ENCODE measurements around the gene PCDHGC4.

PCDHGC4 gene

DNA sequence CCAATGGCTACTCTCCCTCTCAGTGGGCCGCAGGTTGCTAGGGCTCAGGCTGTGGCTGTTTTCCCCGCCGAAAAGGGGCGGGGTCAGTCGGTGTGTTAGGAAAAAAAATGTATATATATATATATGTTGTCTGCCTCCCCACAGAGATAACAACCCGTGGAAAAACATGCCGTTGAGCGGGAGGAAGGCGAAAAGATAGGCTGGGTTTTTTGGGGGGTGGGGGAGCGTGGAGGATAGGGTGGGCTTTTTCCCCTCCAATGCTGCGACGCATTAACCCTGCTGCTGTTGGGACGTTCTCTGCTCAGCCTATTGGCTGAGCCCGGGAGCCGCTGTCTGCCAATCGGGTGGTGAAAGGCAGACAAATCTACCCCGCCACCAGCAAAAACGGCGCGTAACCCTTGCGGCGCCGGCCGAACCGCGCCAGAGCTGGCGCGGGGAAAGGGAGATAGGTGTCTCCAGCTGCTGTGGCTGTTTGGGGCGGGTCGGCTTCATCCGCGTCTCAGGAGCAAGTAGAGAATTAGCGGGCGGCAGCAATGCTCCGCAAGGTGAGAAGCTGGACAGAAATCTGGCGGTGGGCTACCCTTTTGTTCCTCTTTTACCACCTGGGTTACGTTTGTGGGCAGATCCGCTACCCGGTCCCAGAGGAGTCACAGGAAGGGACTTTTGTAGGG, at the start of gene PCDHGC4:
Gene PCDHGC4 (plus strand): TSS at position 390 of the 671 bp plus-strand sequence. CDS start 144 bp downstream, at position 534.
- no peak for DNase-seq (ENCODE audit: low read depth in 2 of 3, low spot score in 2 of 3)

DNA sequence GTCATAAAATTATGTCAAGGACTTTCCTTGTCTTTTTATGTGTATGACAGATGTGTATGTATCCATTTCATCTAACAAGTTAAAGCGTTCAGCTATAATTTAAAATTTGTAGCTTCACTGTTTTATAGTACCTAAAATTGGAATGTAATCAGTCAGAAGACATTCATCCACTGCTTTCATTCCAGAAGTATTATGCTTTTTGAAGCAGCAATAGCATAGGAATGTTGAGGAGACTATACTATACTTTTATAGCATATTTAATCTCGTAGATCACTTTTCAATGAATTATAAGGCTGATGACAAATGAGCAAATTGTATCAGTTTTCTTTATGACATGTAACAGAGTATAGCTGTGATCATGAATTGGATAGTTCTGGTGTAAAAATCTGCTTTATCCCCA, 47.6 kb upstream of the PCDHGC4 start:
- no peak for DNase-seq (ENCODE audit: low read depth in 2 of 3, low spot score in 2 of 3)

DNA sequence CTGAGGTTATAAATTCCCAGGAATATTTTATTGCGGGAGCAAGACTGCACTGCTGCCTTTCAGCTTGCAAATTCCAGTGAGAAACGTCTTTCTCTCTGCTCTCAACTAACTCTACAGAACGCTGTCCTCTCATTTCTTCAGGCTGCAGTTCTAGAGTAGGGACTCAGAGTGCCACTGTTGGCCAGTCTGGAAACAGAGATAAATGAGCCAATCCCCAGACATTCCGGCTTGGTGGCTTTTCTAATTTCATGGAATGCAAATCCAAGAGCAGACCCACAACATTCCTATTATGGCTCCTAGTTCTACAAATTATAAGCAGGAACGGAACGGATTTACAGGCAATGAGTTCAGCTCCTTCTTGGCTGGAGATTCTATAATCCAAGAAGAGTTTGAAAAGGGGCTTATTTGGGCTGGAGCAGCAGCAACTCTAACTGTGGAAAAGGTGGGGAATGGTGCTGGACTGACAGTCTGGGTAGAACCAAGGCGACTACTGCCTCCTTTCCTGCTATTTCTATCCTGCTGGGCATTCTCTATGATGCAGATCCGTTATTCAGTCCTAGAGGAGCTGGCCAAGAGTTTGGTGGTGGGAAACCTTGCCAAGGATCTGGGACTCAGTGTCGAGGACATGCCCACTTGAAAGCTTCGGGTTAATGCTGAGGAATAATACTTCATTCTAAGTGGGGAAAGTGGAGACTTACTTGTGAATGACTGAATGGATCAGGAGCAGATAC, 45.3 kb upstream of the PCDHGC4 start:
- no peak for DNase-seq (ENCODE audit: low read depth in 2 of 3, low spot score in 2 of 3)

DNA sequence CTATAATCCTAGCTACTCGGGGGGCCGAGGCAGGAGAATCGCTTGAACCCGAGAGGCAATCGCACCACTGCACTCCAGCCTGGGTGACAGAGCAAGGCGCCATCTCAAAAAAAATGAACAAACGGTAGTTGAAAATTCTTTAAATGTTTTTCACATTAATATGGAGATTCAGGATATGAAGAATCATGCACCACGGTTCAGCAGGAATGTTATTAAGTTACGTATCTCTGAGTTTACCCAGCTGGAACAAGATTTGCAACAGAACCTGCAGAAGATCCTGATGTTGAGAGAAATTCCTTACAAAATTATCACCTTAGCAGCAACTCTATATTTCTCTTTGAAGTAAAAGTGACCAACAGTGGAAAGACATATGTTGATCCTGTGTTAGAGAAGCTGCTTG, 44.5 kb upstream of the PCDHGC4 start:
- DNase-seq (ENCODE audit: low read depth in 2 of 3, low spot score in 2 of 3) = no peak

DNA sequence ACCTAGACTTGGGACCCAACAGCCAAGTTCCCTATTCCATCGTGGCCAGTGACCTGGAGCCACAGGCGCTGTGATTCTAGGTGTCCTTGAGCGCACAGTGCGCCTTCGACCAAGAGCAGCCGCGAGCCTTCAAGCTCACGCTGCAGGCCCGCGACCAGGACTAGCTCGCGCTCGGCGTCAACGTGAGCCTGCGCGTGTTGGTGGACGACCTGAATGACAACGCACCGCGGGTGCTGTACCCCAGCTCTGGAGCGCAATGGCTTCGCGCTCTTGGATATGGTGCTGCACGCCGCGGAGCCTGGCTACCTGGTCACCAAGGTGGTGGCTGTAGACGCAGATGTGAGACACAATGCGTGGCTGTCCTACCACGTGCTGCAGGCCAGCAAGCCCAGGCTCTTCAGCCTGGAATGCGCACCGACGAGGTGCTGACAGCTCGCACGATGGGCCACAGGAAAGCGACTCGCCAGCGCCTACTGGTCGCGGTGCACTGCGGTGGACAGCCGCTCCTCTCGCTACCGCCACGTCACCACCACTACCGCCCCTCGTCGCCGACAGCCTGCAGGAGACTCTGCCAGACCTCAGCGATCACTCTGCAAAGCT, 43.2 kb upstream of the PCDHGC4 start:
- DNase-seq (ENCODE audit: low read depth in 2 of 3, low spot score in 2 of 3) = no peak

DNA sequence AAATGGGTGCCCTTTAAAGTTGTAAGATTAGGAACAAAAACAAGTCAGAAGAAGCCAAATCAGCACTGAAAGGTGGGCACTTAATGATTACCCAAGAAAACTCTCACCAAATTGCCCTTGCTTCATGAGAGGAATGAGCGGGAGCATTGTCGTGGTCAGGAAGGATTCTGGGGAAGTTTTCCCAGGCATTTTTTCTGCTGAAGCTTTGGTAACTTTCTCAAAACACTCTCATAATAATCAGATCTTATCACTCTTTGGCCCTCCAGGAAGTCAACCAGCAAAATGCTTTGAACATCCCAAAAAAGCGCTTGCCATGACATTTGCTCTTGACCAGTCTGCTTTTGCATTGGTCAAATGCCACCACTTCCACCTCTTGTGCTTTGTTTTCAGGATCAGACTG, 19.5 kb upstream of the PCDHGC4 start:
- DNase-seq (ENCODE audit: low read depth in 2 of 3, low spot score in 2 of 3) = no peak

DNA sequence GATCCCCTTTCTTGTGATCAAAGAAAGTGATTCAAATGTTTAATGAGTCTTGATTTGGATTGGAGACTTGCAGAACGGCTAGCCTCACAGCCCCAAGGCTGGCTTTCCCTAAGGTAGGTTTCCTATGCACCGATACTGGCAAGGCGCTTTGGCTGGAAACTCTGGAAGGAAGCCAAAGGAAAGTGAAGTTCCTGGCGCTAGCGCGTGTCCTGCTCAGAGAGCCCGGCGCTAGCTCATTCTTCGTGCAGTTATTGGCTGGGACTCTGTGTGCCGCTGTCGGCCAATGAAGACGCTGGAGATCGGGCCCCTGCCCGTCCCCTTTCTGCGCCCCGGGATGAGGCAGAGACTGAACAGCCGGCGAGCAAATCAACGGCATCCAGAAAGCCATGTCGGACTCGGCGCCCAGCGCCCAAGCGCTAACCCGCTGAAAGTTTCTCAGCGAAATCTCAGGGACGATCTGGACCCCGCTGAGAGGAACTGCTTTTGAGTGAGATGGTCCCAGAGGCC, 9.2 kb upstream of the PCDHGC4 start, which contains the start of gene PCDHGC3:
Gene PCDHGC3 (plus strand): TSS at position 342 of the 507 bp plus-strand sequence. CDS start 151 bp downstream, at position 493.
- no peak for DNase-seq (ENCODE audit: low read depth in 2 of 3, low spot score in 2 of 3)

DNA sequence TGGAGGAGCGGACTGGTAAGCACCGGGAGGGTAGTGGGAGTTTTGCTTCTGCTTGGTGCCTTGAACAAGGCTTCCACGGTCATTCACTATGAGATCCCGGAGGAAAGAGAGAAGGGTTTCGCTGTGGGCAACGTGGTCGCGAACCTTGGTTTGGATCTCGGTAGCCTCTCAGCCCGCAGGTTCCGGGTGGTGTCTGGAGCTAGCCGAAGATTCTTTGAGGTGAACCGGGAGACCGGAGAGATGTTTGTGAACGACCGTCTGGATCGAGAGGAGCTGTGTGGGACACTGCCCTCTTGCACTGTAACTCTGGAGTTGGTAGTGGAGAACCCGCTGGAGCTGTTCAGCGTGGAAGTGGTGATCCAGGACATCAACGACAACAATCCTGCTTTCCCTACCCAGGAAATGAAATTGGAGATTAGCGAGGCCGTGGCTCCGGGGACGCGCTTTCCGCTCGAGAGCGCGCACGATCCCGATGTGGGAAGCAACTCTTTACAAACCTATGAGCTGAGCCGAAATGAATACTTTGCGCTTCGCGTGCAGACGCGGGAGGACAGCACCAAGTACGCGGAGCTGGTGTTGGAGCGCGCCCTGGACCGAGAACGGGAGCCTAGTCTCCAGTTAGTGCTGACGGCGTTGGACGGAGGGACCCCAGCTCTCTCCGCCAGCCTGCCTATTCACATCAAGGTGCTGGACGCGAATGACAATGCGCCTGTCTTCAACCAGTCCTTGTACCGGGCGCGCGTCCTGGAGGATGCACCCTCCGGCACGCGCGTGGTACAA, 8.5 kb upstream of the PCDHGC4 start:
- no peak for DNase-seq (ENCODE audit: low read depth in 2 of 3, low spot score in 2 of 3)

DNA sequence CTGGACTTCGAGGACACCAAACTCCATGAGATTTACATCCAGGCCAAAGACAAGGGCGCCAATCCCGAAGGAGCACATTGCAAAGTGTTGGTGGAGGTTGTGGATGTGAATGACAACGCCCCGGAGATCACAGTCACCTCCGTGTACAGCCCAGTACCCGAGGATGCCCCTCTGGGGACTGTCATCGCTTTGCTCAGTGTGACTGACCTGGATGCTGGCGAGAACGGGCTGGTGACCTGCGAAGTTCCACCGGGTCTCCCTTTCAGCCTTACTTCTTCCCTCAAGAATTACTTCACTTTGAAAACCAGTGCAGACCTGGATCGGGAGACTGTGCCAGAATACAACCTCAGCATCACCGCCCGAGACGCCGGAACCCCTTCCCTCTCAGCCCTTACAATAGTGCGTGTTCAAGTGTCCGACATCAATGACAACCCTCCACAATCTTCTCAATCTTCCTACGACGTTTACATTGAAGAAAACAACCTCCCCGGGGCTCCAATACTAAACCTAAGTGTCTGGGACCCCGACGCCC, 7.7 kb upstream of the PCDHGC4 start:
- DNase-seq (ENCODE audit: low read depth in 2 of 3, low spot score in 2 of 3) = no peak

DNA sequence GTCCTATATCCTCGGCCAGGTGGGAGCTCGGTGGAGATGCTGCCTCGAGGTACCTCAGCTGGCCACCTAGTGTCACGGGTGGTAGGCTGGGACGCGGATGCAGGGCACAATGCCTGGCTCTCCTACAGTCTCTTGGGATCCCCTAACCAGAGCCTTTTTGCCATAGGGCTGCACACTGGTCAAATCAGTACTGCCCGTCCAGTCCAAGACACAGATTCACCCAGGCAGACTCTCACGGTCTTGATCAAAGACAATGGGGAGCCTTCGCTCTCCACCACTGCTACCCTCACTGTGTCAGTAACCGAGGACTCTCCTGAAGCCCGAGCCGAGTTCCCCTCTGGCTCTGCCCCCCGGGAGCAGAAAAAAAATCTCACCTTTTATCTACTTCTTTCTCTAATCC, 7.0 kb upstream of the PCDHGC4 start:
- no peak for DNase-seq (ENCODE audit: low read depth in 2 of 3, low spot score in 2 of 3)

DNA sequence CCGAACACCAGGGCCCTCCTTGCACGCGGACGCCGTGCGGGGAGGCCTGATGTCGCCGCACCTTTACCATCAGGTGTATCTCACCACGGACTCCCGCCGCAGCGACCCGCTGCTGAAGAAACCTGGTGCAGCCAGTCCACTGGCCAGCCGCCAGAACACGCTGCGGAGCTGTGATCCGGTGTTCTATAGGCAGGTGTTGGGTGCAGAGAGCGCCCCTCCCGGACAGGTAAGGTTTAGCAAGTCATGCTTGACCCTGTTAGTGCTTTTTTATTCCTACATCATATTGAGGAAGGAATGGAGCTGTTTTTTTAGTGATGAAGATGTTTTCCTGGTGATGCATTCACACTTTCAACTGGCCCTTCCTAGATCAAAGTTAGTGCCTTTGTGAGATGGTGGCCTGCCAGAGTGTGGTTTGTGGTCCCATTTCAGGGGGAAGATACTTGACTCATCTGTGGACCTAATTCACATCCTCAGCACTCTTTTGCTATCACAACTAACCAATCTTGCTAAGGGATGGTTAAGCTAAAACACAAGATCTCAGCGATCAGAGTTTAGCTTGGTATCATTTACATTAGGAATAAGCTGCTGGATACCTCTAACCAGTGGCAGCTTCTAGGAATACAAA, 6.4 kb upstream of the PCDHGC4 start:
- DNase-seq (ENCODE audit: low read depth in 2 of 3, low spot score in 2 of 3) = no peak

DNA sequence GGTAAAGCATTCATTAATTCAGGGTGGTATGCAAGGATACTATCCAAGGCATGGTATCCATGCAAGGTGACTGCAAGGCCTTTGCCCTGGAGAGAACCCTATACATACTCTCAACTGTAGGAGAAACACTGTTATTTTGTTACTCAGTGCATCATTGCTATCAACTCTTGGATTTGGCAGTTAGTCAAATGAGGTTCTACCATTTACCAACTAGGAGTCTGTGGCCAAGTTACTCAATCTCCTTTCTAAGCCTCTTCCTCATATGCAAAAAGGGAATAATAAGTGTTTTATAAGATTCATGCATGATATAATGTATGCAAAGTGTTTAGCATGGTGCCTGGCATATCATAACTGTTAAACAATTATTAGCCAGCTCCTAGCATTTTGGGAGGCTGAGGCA, 5.1 kb upstream of the PCDHGC4 start:
- DNase-seq (ENCODE audit: low read depth in 2 of 3, low spot score in 2 of 3) = no peak

DNA sequence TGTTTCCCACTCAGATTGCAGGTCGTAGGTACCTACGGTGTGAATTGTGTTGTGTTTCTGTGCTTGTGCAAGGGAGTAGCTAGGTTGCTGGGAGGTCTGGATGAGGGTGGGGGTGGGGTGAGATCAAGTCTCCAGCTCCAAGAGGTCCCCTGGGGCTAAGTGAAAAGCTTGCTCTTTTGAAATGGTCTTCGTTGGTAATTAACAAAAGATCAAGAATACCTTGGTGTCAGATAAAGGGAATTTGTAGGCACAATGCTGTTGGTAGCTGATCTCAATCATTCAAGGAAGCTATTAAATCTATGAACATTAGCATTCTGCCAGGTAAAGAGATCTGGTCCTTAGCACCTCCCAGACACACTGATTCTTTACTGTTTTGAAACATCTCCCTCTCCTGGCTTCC, 928 bp upstream of the PCDHGC4 start:
- no peak for DNase-seq (ENCODE audit: low read depth in 2 of 3, low spot score in 2 of 3)

DNA sequence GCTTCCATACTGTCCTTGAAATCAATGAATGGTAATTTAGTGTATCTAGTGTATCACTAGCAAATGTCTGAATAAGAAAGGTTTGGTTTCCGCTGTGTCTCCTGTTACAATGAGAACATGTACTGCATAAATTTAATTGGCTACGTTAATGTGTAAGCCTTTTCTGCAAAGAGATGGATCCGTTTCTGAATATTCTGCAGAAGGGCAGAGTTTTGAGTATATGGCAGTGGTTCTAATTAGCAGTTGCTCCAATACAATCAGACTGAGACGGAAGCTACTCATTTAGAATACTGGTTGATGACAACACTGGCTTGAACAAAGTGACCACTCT, 555 bp upstream of the PCDHGC4 start:
- DNase-seq (ENCODE audit: low read depth in 2 of 3, low spot score in 2 of 3) = no peak

DNA sequence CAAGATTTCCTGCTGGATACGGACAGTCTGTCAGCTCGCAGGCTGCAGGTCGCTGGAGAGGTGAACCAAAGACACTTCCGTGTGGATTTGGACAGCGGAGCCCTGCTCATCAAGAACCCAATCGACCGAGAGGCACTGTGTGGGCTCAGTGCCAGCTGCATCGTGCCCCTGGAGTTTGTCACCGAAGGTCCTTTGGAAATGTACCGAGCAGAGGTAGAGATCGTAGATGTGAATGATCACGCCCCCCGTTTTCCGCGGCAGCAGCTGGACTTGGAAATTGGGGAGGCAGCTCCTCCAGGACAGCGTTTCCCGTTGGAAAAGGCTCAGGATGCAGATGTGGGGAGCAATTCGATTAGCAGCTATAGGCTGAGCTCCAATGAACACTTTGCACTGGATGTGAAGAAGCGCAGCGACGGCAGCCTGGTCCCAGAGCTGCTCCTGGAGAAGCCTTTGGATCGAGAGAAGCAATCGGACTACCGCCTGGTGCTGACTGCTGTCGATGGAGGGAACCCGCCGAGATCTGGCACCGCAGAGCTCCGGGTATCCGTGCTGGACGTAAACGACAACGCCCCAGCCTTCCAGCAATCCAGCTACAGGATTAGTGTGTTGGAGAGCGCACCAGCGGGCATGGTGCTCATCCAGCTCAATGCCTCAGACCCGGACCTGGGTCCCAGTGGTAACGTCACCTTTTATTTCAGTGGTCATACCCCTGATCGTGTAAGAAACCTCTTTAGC, 658 bp downstream of the PCDHGC4 start:
- DNase-seq (ENCODE audit: low read depth in 2 of 3, low spot score in 2 of 3) = no peak

DNA sequence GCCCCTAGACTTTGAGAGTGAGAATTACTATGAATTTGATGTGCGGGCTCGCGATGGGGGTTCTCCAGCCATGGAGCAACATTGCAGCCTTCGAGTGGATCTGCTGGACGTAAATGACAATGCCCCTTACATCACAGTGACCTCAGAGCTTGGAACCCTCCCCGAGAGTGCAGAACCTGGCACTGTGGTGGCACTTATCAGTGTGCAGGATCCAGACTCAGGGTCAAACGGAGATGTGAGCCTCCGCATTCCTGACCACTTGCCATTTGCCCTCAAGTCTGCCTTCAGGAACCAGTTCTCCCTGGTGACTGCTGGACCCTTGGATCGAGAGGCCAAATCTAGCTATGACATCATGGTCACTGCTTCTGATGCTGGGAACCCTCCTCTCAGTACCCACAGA, 1.3 kb downstream of the PCDHGC4 start:
- DNase-seq (ENCODE audit: low read depth in 2 of 3, low spot score in 2 of 3) = no peak

DNA sequence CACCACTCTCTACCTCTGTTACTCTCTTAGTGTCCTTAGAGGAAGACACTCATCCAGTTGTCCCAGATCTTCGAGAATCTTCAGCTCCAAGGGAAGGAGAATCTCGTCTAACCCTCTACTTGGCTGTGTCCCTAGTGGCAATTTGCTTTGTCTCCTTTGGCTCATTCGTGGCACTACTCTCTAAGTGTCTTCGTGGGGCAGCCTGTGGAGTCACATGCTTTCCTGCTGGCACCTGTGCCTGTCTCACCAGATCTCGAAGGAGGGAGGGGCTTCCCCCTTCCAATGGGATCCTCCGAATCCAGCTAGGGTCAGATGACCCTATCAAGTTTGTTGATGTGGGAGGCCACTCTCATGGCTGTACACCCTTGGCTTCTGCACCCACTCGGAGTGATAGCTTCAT, 2.3 kb downstream of the PCDHGC4 start:
- DNase-seq (ENCODE audit: low read depth in 2 of 3, low spot score in 2 of 3) = no peak

DNA sequence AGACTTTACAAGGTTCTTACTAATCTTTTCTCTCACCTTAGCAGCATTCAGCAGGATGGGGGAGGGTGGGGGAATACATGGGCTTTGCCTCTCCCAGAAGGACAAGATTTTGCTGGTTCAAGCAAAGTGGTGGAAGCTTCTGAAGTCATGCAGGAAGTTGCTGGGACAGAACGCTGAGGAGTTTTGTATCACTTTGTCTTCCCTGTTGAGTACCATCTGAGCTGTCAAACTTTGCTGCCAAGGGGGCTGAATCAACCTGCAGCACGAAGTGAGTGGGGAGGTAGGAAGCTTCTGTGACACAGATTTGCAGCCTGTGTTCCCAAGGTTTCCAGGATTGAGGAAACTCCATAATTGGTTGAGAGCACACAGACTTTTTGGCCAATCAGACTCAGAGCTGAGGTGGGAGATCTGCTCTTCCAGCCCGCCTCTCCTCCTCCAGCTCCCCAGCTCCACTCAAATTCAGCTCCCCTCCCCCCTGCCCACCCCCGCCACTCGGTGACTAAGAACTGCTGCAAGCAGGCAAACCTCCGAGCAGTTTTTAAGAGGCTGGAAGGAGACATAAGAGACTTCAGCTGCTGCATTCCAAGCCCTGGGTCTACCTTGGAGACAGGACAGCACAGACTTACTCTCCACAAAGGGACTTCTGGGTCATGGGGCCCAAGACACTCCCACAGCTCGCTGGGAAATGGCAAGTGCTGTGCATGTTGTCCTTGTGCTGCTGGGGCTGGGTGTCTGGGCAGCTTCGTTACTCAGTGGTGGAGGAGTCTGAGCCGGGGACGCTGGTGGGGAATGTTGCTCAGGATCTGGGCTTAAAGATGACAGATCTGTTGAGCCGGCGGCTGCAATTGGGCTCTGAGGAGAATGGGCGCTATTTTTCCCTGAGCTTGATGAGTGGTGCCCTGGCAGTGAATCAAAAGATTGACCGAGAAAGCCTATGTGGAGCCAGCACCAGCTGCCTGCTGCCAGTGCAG, 4.0 kb downstream of the PCDHGC4 start, which contains the start of gene PCDHGC5:
Gene PCDHGC5 (plus strand): TSS at position 491 of the 971 bp plus-strand sequence. CDS start 160 bp downstream, at position 651.
- DNase-seq (ENCODE audit: low read depth in 2 of 3, low spot score in 2 of 3) = no peak

DNA sequence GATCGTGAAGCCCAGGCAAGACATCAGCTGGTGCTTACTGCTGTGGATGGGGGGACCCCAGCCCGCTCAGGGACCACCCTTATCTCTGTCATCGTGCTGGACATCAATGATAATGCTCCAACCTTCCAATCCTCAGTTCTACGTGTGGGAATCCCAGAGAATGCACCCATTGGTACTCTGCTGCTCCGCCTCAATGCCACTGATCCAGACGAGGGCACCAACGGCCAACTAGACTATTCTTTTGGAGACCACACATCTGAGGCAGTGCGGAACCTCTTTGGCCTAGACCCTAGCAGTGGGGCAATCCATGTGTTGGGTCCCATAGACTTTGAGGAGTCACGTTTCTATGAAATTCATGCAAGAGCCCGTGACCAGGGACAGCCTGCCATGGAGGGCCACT, 5.0 kb downstream of the PCDHGC4 start:
- DNase-seq (ENCODE audit: low read depth in 2 of 3, low spot score in 2 of 3) = no peak

Data from activated CD8-positive, alpha-beta memory T cell treated with anti-CD3 and anti-CD28 coated beads for 48 hours (primary cell).